Heart left ventricle (tissue), 16 donors: ENCODE results near the gene TTC19. TPM values are rescaled to one million over a fixed set of nuclear protein-coding genes. Genes with fewer than 3 reads are reported as not detected.

Source experiments
- ATAC-seq, 4 donors: fragments of 200-7000 bp; cut with Tn5 transposase; one replicate each; pipeline ENCODE4 v1.9.1; 2020 to 2022; ENCODE audit warnings: moderate library complexity in 4 of 4, mild to moderate bottlenecking in 3 of 4, moderate number of reproducible peaks in 1 of 4
- DNase-seq, 5 donors: peaks; one replicate each; pipeline ENCODE4 v3.0.0-alpha.2; 2020
- H3K27ac ChIP-seq, 12 donors: fragments of 200-600 bp; sonication (generic) in 4 of 12; one replicate each; pipeline versions ENCODE4 v1.5.0 to v1.8.0; 2016 to 2022; ENCODE audit warnings: mild to moderate bottlenecking in 2 of 12
- H3K27me3 ChIP-seq, 9 donors: fragments of 200-600 bp; sonication (generic) in 2 of 9; one replicate each; pipeline versions ENCODE4 v1.5.1 to v1.8.0; 2016 to 2022; ENCODE audit warnings: mild to moderate bottlenecking in 3 of 9
- H3K36me3 ChIP-seq, 9 donors: fragments of 200-600 bp; sonication (generic) in 2 of 9; one replicate each; pipeline versions ENCODE4 v1.5.0 to v1.8.0; 2018 to 2022; ENCODE audit warnings: mild to moderate bottlenecking in 2 of 9
- H3K4me1 ChIP-seq, 12 donors: fragments of 200-600 bp; sonication (generic) in 4 of 12; one replicate each; pipeline versions ENCODE4 v1.5.0 to v1.8.0; 2016 to 2022; ENCODE audit warnings: mild to moderate bottlenecking in 3 of 12
- H3K4me3 ChIP-seq, 12 donors: fragments of 200-600 bp; sonication (generic) in 4 of 12; one replicate each; pipeline versions ENCODE4 v1.5.0 to v1.8.0; 2017 to 2022; ENCODE audit warnings: mild to moderate bottlenecking in 9 of 12, moderate library complexity in 4 of 12
- H3K9me3 ChIP-seq, 12 donors: fragments of 200-600 bp; sonication (generic) in 4 of 12; one replicate each; pipeline versions ENCODE4 v1.5.0 to v1.8.0; 2016 to 2022; ENCODE audit warnings: mild to moderate bottlenecking in 1 of 12
- POLR2A ChIP-seq, 2 donors: fragments of 450-650 bp; IDR thresholded peaks; one replicate each; pipeline ENCODE4 v1.6.1; 2017; ENCODE audit warnings: antibody characterized with exemption in 2 of 2, mild to moderate bottlenecking in 2 of 2, moderate library complexity in 2 of 2
- WGBS, 4 donors: extraction: QIAGEN DNeasy Blood & Tissue Kit in 2 of 4; methylation state at CpG; one replicate each; pipeline versions ENCODE4 v1.1.5 to v1.1.7; 2013 to 2018; 5-methylcytosine and 5-hydroxymethylcytosine counted together
- intact Hi-C, 10 donors: fragments of 100-400 bp; cut with DNase I; formaldehyde crosslinking; loops; one replicate each; pipeline versions ENCODE4 v1.11.1 to v1.14.2; 2022
- polyA plus RNA-seq, 2 donors: library from polyadenylated mRNA; stranded (reverse); fragments of 200-250 nt; gene quantifications; one replicate each; pipeline ENCODE4 v1.2.3, GENCODE V29; 2013
- total RNA-seq, 9 donors: library from RNA; depleted of rRNA in 2 of 9; stranded (reverse); fragments of >200 nt in 2 of 9; fragmentation: NEBNext Ultra II Directional in 3 of 9; extraction: Animal tissue kit (Norgen Biotek cat#: 25700) in 3 of 9; gene quantifications; one replicate each; pipeline versions ENCODE4 v1.1.0 to v1.2.4, GENCODE V29; 2016 to 2023
- TF ChIP-seq, protein P1 (sequence below), 12 donors: fragments of 200-600 bp; sonication (generic) in 4 of 12; IDR thresholded peaks; one replicate each; pipeline versions ENCODE4 v1.5.0 to v1.8.0; 2018 to 2022; ENCODE audit warnings: antibody characterized with exemption in 12 of 12, mild to moderate bottlenecking in 5 of 12
- donor health status: ischemic (EF 13 %, LVEDD 7.1; RV severe dilation, severe dysfunction).
- donor health status: healthy with polysubstance abuse.
- donor health status: DM: no; HTN: yes; CAD: no.
- donor health status: DM: no; HTN: no; CAD: no.
- donor health status: ischemic (EF 25% LVEDD 6.9; RV normal size, moderate dysfunction).
- donor health status: ischemic (EF 25% LVEDD 5.7; RV mildly dilated, moderate dysfunction).
- donor health status: healthy.
- donor health status: DM: yes; HTN: yes; CAD: no.
- donor health status: ischemic (EF 35%, LVEDD 5.7; RV mildly dilated, moderate dysfunction).
- donor health status: nonischemic (EF 11% LVEDD 7.7; RV severe dilation, severe dysfunction).
- donor health status: DM: yes; HTN: yes; CAD: no.
- donor health status: PGD.
- donor health status: ischemic (EF 29% LVEDD 5.4; RV normal size, mild dysfunction).
- donor health status: nonischemic (EF 23%, LVEDD 6.1; RV moderate dilation, normal function).

The TTC19 gene
- total and polyA plus RNA-seq, 11 donors = 10.3 to 47.0 (median 28.6) TPM

DNA sequence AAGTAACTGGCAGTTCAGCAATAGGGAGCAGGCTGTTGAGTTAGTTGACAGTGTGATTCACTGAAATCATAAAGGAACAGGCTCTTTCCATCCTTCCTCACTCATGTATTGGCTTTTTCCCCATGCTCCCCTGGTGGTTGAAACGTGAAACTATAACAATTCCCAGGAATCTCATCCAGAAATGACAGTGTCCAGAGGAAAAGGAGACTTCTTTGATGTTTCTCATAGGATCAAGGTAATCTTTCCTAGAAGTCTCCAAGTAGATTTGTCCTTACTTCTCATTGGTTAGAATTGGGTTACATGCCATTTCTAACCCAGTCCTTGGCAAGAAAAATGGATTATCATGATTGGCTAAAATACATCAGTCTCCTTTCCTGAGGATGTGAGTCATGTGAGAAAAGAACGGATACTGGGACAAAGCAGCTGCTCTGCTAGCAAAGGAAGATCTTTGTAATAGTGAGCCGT, 14.4 kb downstream of the TTC19 start:
- intact Hi-C loops = no loop called here
- ATAC-seq = peak; percentile 43 to 80 (median 76)
- TF ChIP-seq, protein P1, sequence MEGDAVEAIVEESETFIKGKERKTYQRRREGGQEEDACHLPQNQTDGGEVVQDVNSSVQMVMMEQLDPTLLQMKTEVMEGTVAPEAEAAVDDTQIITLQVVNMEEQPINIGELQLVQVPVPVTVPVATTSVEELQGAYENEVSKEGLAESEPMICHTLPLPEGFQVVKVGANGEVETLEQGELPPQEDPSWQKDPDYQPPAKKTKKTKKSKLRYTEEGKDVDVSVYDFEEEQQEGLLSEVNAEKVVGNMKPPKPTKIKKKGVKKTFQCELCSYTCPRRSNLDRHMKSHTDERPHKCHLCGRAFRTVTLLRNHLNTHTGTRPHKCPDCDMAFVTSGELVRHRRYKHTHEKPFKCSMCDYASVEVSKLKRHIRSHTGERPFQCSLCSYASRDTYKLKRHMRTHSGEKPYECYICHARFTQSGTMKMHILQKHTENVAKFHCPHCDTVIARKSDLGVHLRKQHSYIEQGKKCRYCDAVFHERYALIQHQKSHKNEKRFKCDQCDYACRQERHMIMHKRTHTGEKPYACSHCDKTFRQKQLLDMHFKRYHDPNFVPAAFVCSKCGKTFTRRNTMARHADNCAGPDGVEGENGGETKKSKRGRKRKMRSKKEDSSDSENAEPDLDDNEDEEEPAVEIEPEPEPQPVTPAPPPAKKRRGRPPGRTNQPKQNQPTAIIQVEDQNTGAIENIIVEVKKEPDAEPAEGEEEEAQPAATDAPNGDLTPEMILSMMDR (IDR thresholded peaks at IDR 0.05) = peak in 10 of 12 donors; percentile 22 to 54 (median 42)
- no peak for TF ChIP-seq POLR2A (IDR thresholded peaks at IDR 0.05)

DNA sequence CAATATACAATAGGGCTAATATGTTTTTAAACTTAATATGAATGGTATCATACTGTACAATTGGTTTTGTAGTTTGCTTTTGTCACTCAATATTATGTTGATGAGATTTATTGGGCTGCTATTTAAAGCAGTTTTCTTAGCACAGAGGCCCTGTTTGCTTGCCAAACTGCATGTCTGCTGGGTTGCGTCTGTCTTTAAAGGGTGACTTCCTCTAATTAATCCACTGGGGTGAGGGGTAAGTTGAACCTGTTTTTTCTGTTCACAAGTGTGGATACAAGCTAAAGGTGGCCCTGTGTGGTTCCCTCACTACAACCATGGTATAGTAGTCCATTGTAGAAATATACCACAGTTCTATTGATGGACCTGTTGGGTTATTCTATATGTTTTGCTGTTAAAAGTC, 19.7 kb downstream of the TTC19 start:
- WGBS, 4 donors = 26 to 50% (median 30%) methylated on average over 1 of the region's 1 CpG
- ATAC-seq = peak; percentile 33 to 65 (median 51)
- peaks cover 0 to 45% (median 8%) of the 10 kb centered on the region in 12 donors for H3K4me1 ChIP-seq
- no peak for DNase-seq
- intact Hi-C loops = no loop called here
- peak overlapping the region in 6 of 12 donors; percentile 4 to 37 (median 19) for H3K27ac ChIP-seq
- H3K27me3 ChIP-seq = no peaks in the 10 kb centered on the region
- H3K9me3 ChIP-seq = no peaks in the 10 kb centered on the region
- peaks cover 0 to 86% (median 63%) of the 10 kb centered on the region in 9 donors for H3K36me3 ChIP-seq
- no peak overlapping the region for H3K4me3 ChIP-seq
- TF ChIP-seq POLR2A (IDR thresholded peaks at IDR 0.05) = no peak
- TF ChIP-seq, protein P1 (IDR thresholded peaks at IDR 0.05) = no peak

More for the DNA sequence above, 14.4 kb downstream of the TTC19 start:
- peaks cover 0 to 38% (median 19%) of the 10 kb centered on the region in 12 donors for H3K4me1 ChIP-seq
- H3K27me3 ChIP-seq = no peaks in the 10 kb centered on the region
- DNase-seq = no peak
- no peak overlapping the region for H3K4me3 ChIP-seq
- H3K36me3 ChIP-seq = peaks cover 0 to 96% (median 78%) of the 10 kb centered on the region in 9 donors
- WGBS, 4 donors = 12 to 31% (median 21%) methylated on average over 3 of the region's 3 CpGs
- no peaks in the 10 kb centered on the region for H3K9me3 ChIP-seq
- H3K27ac ChIP-seq = peak overlapping the region in 11 of 12 donors; percentile 4 to 64 (median 36)

DNA sequence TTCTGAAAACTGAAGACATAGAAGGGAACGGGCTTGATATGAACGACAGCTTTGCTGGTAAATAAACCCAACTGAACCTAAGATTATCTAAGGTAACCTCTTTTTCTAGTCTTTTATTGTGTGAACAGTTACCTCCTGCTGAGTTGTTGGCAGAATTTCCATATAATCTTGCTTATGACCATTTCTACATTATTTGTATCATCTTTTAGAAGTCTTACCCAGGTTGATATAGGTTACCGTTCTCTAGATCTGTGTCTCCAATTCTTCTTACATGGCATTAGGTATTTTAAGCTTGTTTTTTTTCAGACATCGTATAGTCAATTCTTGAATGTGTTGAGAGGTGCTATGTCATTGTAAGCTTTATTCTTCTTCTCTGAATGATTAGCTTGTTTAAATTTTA, 24.3 kb downstream of the TTC19 start:
- ATAC-seq (no peak), DNase-seq (no peak)
- intact Hi-C loops = no loop called here
- WGBS, 4 donors = 72 to 90% (median 87%) methylated on average over 4 of the region's 4 CpGs
- no peak for TF ChIP-seq POLR2A (IDR thresholded peaks at IDR 0.05)
- TF ChIP-seq, protein P1 (IDR thresholded peaks at IDR 0.05) = no peak
- peaks cover 0 to 45% (median 13%) of the 10 kb centered on the region in 12 donors for H3K4me1 ChIP-seq
- H3K9me3 ChIP-seq = no peaks in the 10 kb centered on the region
- H3K4me3 ChIP-seq = no peak overlapping the region
- peaks cover 0 to 90% (median 79%) of the 10 kb centered on the region in 9 donors for H3K36me3 ChIP-seq
- peak overlapping the region in 1 of 12 donors; percentile 13 for H3K27ac ChIP-seq
- no peaks in the 10 kb centered on the region for H3K27me3 ChIP-seq

DNA sequence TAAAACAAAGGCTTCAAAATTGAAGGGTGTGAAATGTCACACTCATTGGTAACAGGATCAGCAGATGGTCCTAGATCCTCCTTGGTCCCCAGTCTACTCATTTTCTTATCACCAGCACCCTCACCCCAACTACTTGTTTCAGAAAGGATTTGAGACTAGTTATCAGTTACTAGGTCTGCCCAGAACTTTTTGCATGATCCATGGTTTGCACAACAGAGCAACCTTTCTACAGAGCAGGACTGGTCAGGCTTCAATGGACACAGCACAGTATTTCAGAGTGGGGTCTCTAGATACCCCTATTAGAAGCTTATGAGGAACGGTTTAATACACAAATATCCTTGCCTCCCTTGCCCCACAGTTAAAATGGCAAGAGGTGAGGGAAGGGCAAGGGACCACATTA, 25.6 kb downstream of the TTC19 start:
- Histone ChIP-seq H3K4me1 (peaks cover 0 to 36% (median 11%) of the 10 kb centered on the region in 12 donors), H3K36me3 (peaks cover 0 to 91% (median 83%) of the 10 kb centered on the region in 9 donors), H3K27me3 (no peaks in the 10 kb centered on the region), H3K27ac (no peak overlapping the region), H3K9me3 (no peaks in the 10 kb centered on the region), H3K4me3 (no peak overlapping the region)
- WGBS, 4 donors = 95 to 100% (median 97%) methylated on average over 1 of the region's 1 CpG
- ATAC-seq = no peak
- TF ChIP-seq, protein P1 (IDR thresholded peaks at IDR 0.05) = no peak
- TF ChIP-seq POLR2A (IDR thresholded peaks at IDR 0.05) = no peak
- intact Hi-C loops = no loop called here
- no peak for DNase-seq
